NK-92 treated with Interleukin-12 subunit alpha and Interleukin-12 subunit beta, amount 100 ng/mL, for 24 hours (cell line): ENCODE results near the gene RUBCN.
"Not testable (repeated sequence)": the region's sequence is repeated elsewhere in the genome, so short reads cannot be mapped to it uniquely, and the experiment has no call there.

ENCODE experiments used
- DNase-seq: peaks from one replicate; lab custom pipeline; 2025; lab: John Stamatoyannopoulos, UW

RUBCN gene

DNA sequence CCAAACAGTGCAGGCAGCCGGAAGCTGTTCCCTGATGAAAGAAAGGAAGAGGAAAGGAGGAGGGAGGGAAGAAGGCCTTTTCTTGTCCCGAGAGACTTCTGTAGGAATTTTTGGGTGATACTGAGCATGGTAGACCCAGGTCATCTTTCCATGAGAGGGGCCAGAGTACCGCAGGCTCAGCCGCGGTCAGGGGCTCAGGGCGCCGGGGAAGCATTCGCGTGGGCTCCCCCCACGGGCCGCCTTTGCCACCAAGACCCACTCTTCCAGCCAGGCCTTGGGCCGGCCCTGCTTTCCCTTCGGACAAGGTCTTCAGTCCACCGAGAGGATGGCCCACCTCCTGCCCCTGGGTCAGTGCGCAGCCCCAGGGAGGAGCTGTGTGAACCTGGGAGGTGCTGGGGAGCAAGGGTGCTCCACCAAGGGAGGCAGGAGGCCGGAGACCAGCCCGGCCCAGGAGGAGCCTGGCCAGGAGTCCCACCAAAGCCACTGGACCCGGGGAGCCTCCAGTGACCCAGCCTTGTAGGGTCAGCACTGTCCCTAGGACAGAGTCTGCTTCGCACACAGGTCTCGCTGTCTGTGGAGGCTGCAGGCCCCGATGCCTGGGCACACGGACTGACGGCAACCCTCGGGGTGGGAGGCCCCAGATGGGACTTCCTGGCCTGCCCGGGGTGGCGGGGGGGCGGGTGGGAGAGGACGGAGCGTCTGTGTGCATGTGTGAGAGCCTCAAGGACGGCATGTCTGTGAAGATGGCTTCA is 79.0 kb downstream of the RUBCN start:
- DNase-seq, result not testable (repeated sequence)

GRCh38 chr3:197656960-197657359 is 79.7 kb downstream of the RUBCN start:
- DNase-seq, result not testable (repeated sequence)

DNA sequence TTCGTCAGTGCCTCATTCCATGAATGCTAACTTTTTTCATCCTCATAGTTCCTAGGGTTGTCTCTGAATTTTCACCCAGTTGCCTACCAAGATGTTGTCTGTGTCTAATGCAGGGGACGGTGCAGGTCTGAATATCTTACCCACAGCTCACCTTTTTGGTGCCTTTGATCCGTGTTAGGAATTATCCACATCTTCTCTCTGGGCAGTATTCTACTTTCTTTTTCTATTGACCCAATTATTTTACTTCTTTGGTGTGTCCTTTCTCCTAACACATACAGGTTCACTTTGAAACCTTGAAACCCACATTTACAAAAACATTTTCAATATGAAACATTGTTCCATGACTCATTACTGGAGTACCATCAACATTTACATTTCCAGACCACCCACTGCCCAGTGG is 80.6 kb downstream of the RUBCN start:
- DNase-seq, result not testable (repeated sequence)

DNA sequence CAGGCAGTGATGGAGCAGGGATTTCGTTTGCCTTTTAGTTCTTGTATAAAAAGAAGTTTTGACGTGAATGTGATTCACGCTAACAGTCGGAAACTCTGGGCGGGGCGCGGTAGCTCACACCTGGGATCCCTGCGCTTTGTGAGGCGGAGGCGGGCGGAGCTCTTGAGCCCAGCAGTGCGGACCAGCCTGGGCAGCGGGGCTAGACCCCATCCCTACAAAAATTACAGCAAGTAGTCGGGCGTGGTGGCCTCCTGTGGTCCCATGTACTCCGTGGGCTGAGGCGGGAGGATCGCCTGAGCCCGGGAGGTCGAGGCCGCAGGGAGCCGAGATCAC is 81.7 kb downstream of the RUBCN start:
- not testable (repeated sequence) for DNase-seq

DNA sequence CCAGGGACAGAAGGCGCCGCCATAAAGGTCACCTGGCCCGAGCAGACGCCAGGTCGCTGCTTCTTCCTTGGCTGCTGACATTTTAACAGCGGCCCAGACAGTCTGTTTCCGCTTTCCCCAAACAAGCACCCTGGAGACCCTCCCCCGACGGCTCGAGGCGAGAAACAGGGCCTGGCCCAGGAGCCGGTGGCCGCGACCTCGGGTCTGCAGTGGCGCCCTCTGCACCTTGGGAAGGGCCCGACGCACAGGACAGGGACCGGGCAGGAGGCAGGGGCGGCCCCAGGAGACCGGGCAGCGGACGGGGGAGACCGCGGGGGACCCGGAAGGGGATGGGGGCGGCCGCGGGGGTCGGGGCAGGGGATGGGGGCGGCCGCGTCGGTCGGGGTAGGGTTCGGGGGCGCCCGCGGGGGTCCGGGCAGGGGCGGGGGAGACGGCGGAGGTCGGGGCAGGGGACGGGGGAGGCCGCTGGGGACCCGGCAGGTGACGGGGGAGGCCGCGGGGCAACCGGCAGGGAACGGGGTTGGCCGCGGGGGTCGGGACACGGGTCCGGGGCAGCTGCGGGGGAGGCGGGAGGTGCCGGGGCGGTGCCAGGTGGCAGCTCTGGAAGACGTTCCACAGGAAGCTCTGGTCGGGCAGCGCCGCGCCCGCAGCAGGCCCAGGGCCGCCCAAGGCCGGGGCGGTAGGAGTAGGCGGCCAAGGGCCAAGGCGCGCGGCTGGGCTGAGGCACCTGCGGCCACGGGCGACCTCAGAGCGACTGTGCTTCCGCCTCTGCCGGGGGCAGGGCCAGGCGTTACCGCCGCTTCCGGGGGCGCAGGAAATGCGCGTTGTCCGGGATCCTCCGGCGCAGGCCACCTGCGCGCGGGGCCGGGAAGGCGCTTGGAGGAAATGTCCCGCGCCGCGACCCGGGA is 82.4 kb downstream of the RUBCN start:
- DNase-seq, result not testable (repeated sequence)

- not testable (repeated sequence) for DNase-seq
Observed at GRCh38 chr3:197652860-197653259, 83.8 kb downstream of the RUBCN start.

GRCh38 chr3:197647649-197648048 is 89.1 kb downstream of the RUBCN start:
- DNase-seq, result not testable (repeated sequence)

- DNase-seq, result not testable (repeated sequence)
Observed at GRCh38 chr3:197647191-197647590, 89.5 kb downstream of the RUBCN start.

DNA sequence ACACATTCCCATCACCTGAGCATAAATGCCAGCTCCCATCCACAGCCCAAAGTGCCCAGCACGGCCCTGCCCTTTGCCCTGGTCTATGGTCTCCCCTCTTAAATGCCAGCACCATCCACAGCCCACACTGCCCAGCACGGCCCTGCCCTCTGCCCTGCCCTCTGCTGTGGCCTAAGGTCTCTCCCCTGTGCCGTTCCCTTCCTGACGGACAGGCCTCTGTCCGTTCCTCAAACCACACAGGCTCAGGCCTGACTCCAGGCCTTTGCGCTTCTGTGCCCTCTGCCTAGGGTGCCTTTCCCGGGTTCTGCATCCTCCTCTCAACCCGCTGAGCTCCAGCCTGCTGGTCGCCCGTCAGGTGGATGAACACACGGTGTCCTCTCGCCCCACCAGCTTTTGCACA is 90.4 kb downstream of the RUBCN start:
- DNase-seq, result not testable (repeated sequence)

DNA sequence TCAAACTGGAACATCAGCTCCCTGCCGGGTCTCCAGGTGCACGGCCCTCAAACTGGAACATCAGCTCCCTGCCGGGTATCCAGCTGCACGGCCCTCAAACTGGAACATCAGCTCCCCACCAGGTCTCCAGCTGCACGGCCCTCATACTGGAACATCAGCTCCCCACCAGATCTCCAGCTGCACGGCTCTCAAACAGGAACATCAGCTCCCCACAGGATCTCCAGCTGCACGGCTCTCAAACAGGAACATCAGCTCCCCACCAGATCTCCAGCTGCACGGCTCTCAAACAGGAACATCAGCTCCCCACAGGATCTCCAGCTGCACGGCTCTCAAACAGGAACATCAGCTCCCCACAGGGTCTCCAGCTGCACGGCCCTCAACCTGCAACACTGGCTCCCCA is 99.1 kb downstream of the RUBCN start:
- not testable (repeated sequence) for DNase-seq

GRCh38 chr3:197631989-197632388 is 104.7 kb downstream of the RUBCN start:
- not testable (repeated sequence) for DNase-seq

GRCh38 chr3:197630766-197631165 is 105.9 kb downstream of the RUBCN start:
- not testable (repeated sequence) for DNase-seq

DNA sequence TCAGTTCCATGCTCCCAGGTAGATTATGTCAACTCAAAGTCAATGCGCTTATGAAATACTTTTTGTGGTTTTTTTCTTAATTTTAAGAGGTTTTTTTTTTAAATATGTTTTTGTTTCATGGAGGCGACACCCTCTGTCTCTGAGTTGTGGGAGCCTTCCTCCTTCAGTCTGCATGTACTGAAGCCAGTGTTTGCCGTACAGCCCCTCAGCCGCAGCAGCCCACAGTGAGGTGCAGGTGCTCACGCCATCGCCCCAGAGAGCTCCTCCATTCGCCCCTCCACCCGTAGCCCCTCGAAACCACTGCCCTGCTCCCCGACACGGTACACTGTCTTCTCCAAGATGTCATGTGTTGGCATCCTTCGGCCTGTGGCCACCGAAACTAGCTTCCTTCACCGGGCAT is 107.4 kb downstream of the RUBCN start:
- not testable (repeated sequence) for DNase-seq

DNA sequence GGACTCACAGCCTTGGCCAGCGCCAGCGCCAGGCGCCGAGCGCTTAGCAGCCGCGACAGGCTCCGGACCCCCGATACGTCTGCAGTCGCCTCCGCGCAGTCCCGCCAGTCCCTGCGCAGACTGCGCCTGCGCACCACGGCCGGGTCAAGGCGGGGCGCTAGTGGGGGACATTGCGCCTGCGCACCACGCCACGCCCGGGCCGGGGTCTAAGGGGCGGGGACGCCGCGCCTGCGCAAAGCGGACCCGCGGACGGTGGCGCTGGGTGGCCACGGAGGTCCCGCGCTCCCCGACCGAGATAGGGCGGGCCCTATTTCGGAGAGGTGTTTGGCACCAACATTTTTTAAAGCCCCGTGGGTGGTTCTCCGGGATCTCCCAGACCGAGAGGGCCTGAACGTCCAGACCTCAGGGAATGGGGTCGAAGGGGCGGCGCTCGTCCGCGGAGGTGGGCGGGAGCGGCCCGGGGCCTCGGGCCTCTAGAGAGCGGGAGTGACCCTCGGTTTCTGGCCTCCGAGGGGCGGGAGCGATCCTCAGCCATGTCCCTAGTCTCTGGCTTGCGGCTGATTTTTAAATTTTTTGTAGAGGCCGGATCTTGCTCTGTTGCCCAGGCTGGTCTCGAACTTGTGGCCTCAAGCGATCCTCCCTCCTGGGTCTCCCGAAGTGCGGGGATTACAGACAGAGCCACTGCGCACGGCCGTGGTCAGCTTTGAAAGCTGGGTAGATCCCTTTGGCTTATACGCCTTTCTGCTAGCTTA is 108.8 kb downstream of the RUBCN start:
- not testable (repeated sequence) for DNase-seq

DNA sequence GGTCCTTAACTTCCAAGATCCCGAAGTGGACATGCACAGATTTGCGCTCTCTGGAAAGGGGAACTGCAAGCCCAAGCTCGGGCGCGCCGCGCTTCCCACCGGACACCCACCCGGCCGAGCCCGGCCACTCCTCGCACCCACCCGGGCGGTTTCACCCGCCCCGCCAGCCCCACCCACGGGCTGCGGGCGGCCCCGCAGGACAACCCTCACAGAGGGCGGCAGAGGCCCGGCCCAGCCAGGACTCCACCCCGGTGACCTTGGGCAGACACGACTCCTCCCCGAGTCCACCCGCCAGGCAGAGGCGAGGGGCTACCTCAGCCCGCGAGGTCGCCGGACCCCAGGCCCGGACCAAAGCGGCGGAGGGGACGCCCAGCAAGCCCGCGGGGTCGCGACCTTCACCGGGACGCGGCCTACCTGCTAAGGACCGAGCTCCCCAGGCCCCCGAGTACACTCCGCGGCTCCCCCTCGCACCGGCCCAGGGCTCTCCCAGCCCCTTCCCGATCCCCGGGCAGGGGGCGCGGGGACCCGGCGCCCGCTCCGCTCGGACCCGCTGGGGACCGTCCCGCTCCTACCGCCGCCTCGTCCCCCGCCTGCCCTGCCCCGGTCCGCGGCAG is 109.4 kb downstream of the RUBCN start:
- not testable (repeated sequence) for DNase-seq

- not testable (repeated sequence) for DNase-seq
Observed at GRCh38 chr3:197626404-197627157, 110.1 kb downstream of the RUBCN start.

DNA sequence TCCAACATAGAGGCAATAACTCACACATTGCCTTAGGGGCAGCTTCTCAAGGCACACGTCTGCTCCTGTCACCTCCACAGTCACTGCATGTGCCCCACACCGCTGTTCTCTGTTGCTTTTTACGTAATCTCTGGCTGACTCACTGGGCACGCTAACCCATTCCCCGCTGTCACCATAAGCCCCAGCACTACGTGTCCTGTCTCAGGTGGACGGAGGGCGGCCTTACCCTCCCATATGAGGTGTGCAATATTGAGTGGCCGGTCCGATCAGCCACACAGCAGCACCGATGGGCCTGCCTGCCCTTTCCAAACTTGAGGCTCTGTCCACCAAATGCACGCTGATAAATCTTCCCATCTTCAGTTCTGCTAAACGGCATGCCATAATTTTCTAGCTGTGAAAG is 115.2 kb downstream of the RUBCN start:
- not testable (repeated sequence) for DNase-seq
